Amniotic epithelial cell (primary cell): ENCODE data around the gene GALNT4.
A peak's percentile ranks its signal among the peaks of the same experiment; 100 is the strongest.

Source experiments
- DNase-seq: peaks from one replicate; pipeline ENCODE4 v3.0.0-alpha.2; 2010; ENCODE audit warnings: low read depth

GALNT4 gene

DNA sequence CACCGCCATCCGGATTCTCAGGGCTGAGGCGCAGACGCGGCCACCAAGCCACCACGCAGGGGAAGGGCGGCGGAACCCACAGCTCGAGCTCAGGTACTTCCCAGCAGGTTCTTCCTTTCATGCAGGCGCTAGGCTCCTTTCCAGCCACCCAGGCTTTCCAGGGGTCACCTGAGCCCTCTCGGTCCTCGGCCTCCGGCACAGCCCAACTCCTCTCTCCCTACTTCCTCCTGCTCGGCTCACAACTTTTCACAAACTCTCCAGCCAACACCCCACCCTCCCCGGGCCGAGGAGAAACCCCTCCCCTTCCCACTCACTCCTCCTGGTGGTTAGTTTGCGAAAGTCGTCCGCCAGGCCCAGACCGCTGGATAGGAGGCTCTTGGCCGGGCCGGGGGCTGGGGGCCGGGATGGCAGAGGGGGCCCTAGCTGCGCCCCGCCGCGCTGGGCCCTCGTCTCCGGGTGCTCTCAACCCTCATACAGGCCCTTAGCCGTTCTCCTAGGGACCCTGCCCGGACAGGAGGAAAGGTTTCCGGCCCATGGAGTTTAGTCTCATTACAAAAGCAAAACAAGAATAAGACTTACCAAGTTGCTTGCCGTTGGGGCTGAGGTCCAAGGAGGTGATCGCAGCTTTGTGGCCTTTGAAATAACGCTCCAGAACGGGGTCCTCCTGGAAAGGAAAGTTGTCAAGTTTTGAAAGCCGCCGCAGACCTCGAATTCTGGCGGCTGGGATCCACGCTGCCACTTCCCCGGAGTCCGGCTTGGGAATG lies at the start of gene GALNT4:
Gene GALNT4 (minus strand): TSS at position 256 of the 764 bp plus-strand sequence. CDS start 247 bp downstream, at position 9.
- DNase-seq: peak; percentile 80

DNA sequence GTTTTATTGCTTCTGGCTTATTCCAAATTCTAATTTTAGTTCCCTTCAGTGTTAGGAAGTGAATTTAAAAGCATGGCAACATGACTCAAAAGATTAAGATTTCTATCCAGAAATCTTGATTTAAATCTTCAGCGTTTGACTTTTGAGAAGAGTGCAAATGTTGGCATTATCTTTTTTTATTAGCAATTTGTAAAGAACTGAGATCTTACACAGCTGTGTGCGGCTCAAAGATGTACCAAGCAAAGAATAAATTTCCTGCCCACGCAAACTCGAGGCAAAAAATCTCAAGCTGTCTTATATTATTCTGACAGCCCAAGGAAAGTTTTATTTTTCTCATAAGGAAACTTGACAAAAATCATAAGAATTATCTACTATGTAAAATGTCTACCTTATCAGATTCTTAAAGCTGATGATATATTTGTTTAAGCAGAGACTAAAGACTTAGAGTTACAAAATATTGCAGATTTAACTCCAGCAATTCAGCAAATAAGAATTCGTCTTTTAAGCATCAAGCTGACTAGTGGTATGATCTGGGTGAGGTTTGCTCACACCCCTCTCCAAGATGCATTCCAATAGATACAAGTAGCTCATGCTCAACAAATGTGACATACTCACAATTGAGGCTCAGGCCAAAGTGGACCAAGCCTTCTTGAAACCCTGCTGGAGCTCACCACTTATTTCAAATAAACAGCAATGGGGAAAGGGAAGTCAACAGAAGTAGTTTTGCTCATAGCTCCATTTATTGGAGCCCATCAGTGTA lies 48.6 kb upstream of the GALNT4 start:
- DNase-seq: peak; percentile 83

DNA sequence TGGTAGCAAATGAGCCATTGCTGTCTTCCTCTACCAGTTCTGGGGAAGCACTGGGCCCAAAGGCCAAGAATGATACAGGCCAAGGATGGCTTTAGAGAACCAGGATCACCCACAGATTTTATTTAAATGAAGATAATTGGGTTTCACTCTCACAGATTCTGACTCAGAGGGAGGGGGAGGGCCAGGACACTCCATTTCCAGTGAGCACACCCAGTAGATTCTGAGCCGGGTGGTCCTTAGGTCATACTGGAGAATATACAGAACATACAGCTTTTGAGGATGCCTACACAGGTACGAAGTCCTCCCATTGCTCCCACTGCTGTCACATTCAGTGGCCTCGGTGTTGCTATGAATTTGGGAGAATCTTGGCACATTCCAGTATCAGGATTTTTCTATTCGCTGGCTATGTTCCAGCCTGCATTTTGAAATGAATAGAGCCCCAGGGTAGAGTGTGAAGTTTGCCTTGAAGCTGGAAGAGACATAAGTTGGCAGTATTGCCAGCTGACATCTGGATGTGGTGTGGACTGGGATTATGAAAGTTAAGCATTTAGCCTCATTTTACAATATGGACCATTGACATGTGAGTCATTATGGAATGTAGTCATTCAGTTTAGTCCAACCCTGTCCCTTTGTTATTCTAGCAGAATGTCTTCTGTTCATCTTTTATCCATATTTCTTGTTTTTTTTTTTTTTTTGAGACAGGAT lies 47.0 kb upstream of the GALNT4 start:
- no peak for DNase-seq

DNA sequence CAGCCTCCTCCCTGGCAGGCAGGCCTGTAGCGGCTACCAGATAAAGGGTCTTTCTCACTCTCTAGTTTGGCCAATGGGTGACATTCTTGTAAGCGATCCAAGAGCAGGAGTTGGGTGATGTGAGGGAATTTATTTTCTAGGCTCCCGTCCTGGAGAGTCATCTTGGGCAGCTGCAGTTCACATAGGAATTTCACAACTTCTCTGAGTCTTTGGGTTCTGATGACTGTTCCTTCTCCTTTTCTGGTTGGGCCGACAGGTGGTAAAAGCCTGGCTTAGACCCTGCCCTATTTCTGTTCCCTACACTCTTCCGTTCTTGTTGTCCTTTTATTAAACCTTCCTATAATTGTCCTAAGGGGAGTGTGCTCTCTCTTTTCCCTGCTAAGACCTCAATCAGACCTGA lies 43.9 kb upstream of the GALNT4 start:
- DNase-seq: peak; percentile 76

DNA sequence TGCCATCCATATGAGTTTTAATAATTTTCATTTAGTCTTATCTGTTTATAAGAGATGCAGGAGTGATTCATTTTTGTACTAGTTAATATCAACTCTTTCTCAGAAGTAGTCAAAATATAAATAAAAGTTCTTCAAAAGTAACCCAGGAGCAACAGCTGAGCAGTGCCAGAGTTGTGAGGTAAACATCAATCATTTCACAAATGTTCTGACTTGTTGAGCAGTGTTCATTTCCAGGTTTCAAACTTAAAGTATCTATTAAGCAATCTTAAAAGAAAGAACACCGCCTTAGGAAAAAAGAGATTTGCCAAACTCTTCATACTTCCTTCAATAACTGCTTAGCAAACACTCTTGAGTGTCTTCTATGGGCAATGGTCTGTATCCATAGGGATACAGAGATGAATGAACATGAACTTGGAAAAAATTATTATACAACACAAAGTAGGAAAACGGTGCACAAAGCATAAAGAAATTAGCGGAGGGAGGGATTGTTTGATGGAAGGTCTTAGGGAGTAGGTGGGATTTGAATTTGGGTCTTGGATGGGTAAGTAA lies 43.2 kb upstream of the GALNT4 start:
- peak; percentile 66 for DNase-seq

DNA sequence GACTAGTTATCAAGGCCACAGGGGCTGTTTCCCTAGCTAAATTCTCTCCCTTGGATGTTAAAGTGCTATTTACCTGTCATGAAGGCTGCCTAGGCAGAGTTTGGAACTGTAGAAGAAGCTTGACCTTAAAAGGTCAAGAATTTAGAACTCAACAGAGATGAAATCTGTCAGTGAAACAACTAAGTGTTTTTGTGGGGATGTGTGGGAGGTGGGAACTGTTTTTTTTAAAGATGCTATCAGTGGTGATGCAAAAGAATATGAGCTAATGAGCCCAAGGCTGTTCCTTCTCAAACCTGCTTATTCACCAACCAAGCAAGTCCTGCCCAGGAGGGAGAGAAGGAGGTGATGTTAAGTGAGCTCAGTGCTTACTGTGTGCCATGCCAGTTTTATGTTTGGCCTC lies 42.0 kb upstream of the GALNT4 start:
- DNase-seq: peak; percentile 95

DNA sequence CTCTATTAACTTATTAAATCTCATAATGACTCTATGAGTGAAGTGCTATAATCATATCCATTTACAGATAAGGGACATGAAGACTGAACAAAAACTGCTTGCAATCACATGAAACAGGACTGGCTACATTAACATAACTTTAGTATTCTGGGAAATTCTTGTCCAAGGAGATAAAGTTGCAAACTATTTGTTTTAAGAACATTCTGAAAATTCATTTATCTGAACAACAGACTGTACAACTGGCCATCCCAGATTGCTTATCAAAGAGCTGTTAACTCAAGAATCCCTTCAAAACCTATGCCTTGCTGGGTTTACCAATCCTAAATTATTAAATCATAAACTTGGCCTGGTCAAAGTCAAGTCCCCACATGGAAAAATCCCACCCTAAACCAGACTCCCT lies 40.4 kb upstream of the GALNT4 start:
- DNase-seq: no peak

DNA sequence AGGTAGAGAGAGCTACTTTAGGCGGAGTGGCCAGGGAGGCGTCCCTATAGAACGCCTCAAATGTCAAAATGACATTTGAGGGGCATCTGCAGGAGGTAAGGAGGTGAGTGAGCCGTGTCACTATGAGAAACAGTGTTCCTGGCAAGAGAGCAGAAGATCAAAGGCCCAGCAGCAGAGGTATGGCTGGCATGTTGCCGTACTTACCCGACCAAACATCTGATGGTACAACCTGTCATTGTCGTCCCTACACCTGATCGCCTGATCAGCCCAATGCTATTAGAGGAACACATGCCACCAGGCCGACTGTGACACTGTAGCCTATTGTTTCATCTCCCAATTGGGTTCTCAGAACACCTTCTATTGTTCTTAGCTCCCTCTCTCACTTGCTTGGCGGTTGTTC lies 35.2 kb upstream of the GALNT4 start:
- no peak for DNase-seq

DNA sequence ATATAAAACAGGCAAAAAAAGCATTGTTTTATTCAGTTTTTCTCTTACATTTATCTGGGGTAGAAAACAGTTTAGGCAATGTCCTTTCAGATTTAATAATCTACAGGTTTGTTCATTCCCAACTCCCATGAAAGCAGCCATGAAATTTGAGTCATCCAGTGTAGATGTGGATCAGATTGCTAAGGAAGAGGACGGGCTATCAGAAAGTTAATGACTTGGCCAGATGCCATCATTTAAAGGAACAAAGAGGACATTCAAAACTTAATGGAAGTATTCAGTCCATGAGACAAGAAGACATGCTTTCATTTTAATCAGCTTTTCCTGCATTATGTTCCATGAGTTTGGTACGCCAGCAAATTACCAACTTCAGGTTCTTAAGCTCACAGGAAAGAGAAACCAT lies 32.4 kb upstream of the GALNT4 start:
- no peak for DNase-seq

DNA sequence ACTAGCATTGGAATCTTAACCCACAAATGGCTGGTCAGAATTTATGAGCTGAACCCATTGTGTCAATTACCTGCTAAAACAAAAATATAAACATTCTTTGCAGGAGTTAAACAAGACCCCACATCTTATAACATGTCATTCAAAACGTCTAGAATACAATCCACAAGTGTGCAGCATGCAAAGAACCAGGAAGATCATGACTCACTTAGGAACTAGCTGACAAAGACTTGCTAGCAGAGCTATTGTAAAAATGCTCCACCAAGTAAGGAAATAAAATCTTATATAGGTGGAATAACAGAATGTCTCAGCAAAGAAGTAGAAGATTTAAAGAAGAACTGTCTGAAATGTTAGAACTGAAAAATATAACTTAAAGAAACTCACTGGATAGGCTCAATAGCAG lies 27.8 kb upstream of the GALNT4 start:
- no peak for DNase-seq

DNA sequence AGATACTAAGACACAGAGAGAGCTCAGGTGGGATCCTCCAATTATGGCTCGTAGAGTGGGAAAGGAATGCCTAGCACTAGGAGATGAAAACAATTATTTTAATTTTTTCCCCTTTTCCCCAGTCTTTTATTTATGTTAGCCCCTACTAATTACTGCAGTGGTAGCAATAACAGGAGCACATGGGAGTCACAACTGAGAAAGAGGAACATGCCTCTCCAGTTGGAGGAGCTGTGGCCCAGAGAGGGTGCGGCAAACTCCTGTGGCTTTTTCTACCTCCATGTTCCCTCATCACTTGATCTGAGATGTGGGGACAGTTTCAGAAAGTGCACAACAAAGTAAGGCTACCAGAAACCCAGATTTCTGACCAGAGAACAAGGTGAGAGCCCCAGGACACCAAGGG lies 27.2 kb upstream of the GALNT4 start:
- DNase-seq: no peak

DNA sequence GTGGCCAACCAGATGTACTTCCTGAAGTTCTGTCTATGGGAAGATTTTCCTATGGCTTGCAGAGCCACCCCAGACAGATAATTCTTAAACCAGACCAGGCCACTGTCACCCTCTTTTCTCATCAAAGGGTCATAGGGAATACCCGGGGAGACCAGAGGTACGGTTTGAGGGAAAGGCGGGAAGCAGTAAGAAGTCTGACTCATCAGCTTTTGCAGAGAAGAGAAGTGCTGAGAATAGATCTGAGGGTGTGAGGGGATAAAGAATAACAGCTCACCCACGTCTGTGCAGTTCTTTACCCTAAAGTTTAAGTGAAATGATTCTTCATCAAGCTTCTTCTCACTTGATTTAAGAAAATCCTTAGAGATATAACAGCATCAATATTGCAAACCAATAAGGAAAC lies 22.5 kb upstream of the GALNT4 start:
- DNase-seq: no peak

DNA sequence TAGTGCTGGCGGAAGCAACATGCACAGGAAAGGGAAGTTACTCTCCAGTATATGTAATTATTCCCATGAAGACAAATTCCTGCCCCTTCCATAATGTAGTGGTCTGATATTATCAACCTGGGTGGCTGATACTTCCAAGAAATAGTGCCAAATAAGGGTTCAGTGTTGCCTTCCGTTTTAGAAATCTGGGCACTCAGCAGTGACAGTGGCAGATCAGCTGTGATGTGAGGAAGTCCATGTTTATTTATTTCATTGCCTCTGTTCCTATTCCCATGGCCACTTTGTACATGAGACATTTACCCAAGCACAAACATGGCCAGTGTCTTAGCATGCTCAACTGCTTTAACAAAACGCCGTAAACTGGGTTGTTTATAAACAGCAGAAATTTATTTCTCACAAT lies 21.6 kb upstream of the GALNT4 start:
- no peak for DNase-seq

DNA sequence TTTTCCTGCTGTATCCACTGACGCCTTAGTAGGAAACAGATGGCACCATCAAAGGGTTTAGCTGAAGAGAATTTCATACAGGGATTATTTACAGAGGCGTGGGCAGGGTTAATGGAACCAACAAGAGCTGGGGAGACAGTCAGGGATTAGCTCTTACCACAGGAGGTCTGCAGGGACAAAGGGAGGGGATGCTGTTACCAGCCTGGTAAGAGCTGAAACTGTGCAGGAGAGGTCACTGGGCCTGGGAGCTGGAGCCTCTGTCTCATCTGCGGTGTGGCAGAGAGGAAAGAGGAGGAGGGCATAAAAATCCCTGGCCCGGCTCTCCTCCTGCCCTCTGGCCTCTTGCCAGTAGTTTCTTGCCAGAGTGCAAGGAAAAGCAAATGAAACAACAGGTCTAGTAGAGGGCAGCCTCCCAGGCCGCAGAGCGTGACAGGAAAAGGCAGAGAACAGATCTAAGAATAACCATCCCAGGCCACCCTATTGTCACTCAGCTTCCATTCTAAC lies 20.1 kb upstream of the GALNT4 start:
- DNase-seq: peak; percentile 85

DNA sequence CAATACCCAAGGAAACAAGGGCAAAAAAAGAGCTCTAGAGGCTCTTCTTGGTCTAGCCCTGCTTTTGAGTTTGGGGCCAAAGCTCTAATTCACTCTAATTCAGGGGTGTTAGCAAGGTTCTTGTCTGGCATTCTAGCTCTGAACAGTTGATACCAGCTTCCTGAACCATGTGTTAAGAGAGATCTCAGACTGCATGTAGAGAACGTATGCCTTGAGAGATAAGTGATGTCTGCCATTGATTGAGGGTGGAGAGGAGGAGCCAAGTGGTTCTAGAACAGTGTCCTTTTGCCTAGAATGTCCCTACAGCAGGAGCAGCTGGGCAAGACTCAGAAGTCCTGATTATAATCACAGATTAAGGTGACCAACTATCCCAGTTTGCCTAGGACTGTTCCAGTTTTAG lies 19.4 kb upstream of the GALNT4 start:
- DNase-seq: no peak

DNA sequence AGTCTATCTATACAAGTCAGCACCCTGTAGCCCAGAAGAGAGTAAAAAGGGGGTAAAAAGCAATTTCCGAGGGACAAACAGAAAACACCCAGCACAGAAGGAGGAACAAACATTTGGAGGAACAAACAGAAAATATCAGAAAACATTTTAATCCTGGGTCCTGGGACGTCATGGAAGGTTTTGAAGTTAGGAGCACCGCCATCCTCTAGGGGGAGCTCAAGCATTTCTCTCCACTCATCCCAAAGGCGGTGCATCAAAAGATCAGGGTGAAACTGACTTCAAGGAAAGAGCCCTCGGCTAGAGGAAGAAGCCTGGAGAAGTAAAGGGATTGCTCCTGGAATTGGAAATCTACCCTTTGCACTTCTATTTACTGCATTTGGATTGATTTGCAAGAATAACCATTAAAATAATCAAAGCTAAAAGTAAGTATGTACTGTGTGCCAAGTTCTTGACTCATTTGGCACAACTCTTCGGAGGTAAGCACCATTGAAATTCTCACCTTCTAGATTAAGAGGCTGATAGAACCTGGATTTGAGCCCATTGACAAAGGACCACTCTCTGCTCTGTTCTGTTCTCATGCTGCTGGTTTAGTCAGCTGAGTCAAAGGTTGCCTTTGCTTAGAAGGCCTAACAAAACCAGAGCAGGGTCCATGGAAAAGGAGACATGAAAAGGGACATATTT lies 18.5 kb upstream of the GALNT4 start:
- DNase-seq: peak; percentile 80

DNA sequence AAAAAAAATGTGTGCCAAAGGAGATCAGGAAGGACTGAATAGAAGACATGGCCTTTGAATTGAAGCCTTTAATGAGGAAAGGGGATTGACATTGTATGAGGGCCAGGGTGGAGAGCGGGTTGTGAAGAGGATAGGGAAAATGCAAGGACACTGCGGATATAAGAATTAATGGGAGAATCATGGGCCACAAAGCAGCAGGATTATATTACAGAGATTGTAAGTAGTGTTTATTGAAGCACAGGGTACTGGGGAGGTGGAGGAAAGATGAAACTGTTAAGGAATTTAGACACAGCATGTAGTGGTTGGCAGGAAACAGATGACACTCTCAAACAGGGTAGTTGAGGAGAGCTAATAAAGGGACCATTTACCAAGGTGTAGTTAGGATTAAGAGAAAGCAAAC lies 17.6 kb upstream of the GALNT4 start:
- no peak for DNase-seq

DNA sequence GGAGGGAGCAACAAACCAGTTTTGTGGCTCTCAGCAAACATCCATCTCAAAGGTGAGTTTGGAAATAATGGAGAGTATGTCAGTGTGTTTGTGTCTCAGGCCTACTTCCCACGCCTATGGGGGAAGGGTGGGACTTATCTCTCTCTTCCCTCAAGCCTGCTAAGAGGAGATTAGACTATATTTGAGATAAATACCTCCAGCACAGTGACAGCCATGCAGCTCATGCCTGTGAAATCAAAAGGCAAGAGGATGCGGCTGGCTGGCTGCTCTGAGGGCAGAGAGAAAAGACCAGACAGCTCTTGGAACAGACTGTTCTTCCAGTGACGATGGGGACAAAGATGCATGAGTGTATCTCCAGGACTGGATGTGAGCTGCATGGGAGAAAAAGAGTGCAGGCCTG lies 16.0 kb upstream of the GALNT4 start:
- DNase-seq: no peak

DNA sequence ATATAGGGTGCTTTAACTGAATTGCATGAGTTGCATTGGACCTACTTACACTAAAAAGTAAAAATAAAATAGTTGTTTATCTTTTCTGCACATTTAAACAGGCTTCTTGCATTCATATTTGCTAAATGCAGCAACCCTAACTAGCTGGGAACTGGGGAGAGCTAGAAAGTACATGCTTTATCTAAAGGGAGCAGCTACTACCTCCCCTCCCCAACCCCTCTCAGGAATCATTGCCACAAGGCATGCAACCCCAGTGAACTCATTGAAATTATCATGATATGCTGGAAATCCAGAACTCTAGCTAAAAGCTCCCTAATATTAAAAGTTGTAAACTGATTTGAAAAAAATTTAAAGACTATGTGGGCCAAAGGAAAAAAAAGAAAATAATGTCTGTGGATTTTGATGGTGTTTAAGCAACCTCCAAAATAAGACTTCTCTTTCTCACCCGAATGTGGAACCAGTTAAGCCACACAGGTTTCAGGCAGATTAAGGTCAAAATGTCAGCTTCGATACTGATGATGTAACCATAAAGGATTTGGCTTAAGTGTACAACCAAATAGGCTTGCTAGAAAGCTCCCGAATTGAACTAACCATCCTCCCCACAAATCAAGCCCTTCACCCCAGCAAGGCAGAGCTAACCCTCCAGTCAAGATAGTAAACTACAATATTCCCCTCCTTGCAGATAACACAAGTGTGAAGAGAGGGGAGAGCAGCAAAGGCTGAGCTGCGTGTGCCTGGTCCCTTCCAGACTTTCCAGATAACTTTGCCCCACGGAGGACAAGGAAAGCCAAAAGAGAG lies 15.0 kb upstream of the GALNT4 start:
- DNase-seq: no peak

DNA sequence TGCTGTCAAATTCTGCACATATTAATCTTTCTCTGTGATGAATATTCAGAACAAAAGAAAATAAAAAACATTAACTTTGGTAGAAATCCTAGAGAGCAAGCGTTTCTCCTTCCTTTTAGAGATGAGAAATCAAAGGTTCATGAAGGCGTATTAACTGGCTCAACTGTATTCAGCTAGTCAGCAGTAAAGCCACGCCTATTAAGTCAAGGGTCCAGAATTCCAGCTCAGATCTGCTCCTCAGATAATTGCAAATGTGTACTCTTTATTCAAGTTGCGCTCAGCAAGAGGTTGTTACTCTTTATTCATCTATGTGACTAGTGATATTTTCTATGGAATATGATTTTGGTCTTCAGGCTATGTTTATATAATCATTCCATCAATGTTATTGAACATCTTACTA lies 14.3 kb upstream of the GALNT4 start:
- DNase-seq: no peak

DNA sequence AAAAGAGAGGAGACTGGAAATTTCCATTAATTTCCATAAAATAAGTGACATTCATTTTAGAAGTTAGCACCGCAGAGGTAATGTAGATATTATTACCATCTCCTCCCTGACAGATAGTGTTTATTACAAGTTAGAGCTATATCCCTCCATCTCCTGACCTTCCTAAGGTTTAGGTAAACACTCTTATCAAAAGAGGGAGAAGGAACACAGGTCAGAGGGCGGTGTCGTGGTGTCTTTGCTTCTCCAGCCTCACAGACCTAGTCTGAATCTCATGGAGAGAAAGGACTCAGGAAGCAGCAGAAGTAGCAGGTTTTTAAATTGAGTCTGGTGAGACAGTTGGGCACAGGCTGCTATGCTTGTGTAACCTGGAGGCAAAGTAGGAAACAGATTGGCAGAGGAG lies 12.8 kb upstream of the GALNT4 start:
- no peak for DNase-seq
